ENCODE measurements around the gene C16orf46. TPM values are rescaled to one million over a fixed set of nuclear protein-coding genes. Genes with fewer than 3 reads are reported as not detected.

C16orf46 gene
- total and polyA plus RNA-seq, 2 of the 4 experiments (the other 2 are of a cell fraction): 0.27 to 0.72 TPM

- no peak overlapping the region for H3K4ac ChIP-seq (ENCODE audit: low read depth, low read length)
- no peak overlapping the region for H2BK5ac ChIP-seq (ENCODE audit: low read depth, low read length, poor library complexity, severe bottlenecking)
- no peak overlapping the region for H2AFZ ChIP-seq (replicated peaks; ENCODE audit: low read length, poor library complexity)
- H3K4me2 ChIP-seq (ENCODE audit: low read depth, low read length): no peak overlapping the region
- dilution Hi-C loops (cut with HindIII; ENCODE audit: low sequenced_read_pairs, unreplicated experiment): no loop called here
- H3K23ac ChIP-seq (ENCODE audit: low read depth, low read length): no peak overlapping the region
- no peak overlapping the region for H4K91ac ChIP-seq (ENCODE audit: insufficient read depth, low read depth, low read length)
- H3K9me3 ChIP-seq (ENCODE audit: control insufficient read depth, insufficient read depth, low read length): no peaks in the 10 kb centered on the region
- H4K8ac ChIP-seq (ENCODE audit: low read depth in 2 of 2, low read length in 2 of 2): no peak overlapping the region
- no peaks in the 10 kb centered on the region for H4K20me1 ChIP-seq (ENCODE audit: insufficient read depth, low read length)
- no peak overlapping the region for H4K5ac ChIP-seq (ENCODE audit: low read depth, low read length)
- H3K27ac ChIP-seq (ENCODE audit: insufficient read depth, low read length): no peak overlapping the region
- H3K4me3 ChIP-seq (ENCODE audit: insufficient read depth, low read depth, low read length): no peak overlapping the region
- WGBS, 2 experiments (ENCODE audit: extremely low coverage in 2 of 2, insufficient read length in 1 of 2): no CpG with 5 or more reads among the region's 11 CpGs
- peaks cover 3% of the 10 kb centered on the region; the same call in 1 of the 2 replicates for H3K36me3 ChIP-seq (ENCODE audit: control insufficient read depth, insufficient read depth, low read length)
- no peak overlapping the region for H3K14ac ChIP-seq (replicated peaks; ENCODE audit: low read depth, low read length)
- H3K56ac ChIP-seq (ENCODE audit: extremely low read depth, insufficient read depth, low read length): no peak overlapping the region
- H3K27me3 ChIP-seq (ENCODE audit: control insufficient read depth, insufficient read depth, low read length): no peaks in the 10 kb centered on the region
- CTCF ChIA-PET: no interaction called here
- H3K18ac ChIP-seq (ENCODE audit: low read depth, low read length): no peak overlapping the region
- POLR2A ChIA-PET (ENCODE audit: unreplicated experiment): no interaction called here
- no peak for TF ChIP-seq MXI1 (IDR thresholded peaks at IDR 0.05; ENCODE audit: borderline replicate concordance, low read depth, low read length)
- no peak for TF ChIP-seq FOS (IDR thresholded peaks at IDR 0.05; ENCODE audit: low read depth, low read length)
- TF ChIP-seq USF2 (IDR thresholded peaks at IDR 0.05; ENCODE audit: low read depth, low read length): no peak
- no peak for TF ChIP-seq NFE2L2 (IDR thresholded peaks at IDR 0.05; ENCODE audit: low read depth, low read length)
- no peak for TF ChIP-seq RAD21 (IDR thresholded peaks at IDR 0.05; ENCODE audit: low read length)
- TF ChIP-seq BHLHE40 (IDR thresholded peaks at IDR 0.05; ENCODE audit: low read depth, low read length): no peak
- no peak for TF ChIP-seq RFX5 (IDR thresholded peaks at IDR 0.05; ENCODE audit: low read depth, low read length)
- TF ChIP-seq ELK1 (IDR thresholded peaks at IDR 0.05; ENCODE audit: borderline replicate concordance, low read depth, low read length): no peak
- no peak for TF ChIP-seq POLR2A (IDR thresholded peaks at IDR 0.05; ENCODE audit: low read depth, low read length)
- TF ChIP-seq MAZ (IDR thresholded peaks at IDR 0.05; ENCODE audit: borderline replicate concordance, low read depth, low read length): no peak
- TF ChIP-seq SMC3 (IDR thresholded peaks at IDR 0.05; ENCODE audit: low read depth, low read length): no peak
- no peak for TF ChIP-seq RCOR1 (IDR thresholded peaks at IDR 0.05; ENCODE audit: insufficient replicate concordance, low read length)
- no peak for TF ChIP-seq CHD1 (IDR thresholded peaks at IDR 0.05; ENCODE audit: low read depth, low read length)
- TF ChIP-seq CEBPB (IDR thresholded peaks at IDR 0.05; ENCODE audit: low read depth, low read length): no peak
- TF ChIP-seq MAFK (IDR thresholded peaks at IDR 0.05; ENCODE audit: low read depth, low read length): no peak
- ATAC-seq (ENCODE audit: low read depth) (no peak), DNase-seq (no peak)
- H2AK5ac ChIP-seq (ENCODE audit: low read depth, low read length): no peak overlapping the region
- no peaks in the 10 kb centered on the region for H3K79me1 ChIP-seq (ENCODE audit: low read depth in 1 of 2, low read length in 2 of 2)
- no peak overlapping the region for H2AK9ac ChIP-seq (replicated peaks; ENCODE audit: low read depth, low read length, poor library complexity)
- no peaks in the 10 kb centered on the region for H3K9me1 ChIP-seq (ENCODE audit: insufficient read depth, low read length)
- H3K9ac ChIP-seq (ENCODE audit: low read depth, low read length): no peak overlapping the region
- H2BK20ac ChIP-seq (ENCODE audit: low read depth, low read length): no peak overlapping the region
- intact Hi-C loops (cut with micrococcal nuclease): no loop called here
- H2BK15ac ChIP-seq (ENCODE audit: low read depth, low read length): no peak overlapping the region
- BruUV-seq (replicated peaks): no TSS peak
- in situ Hi-C loops (cut with MboI; ENCODE audit: low sequenced_read_pairs): loop anchor here (25.0 kb wide), 1 partner anchor 707 kb away; no protein-coding TSS in a partner anchor
- no peak overlapping the region for H2BK120ac ChIP-seq (ENCODE audit: low read depth, low read length)
- no peaks in the 10 kb centered on the region for H3K4me1 ChIP-seq (ENCODE audit: control insufficient read depth, insufficient read depth, low read length)
Measured at GRCh38 chr16:81029930-81030604, 47.0 kb downstream of the C16orf46 start.
